HG02623 (cell line): ENCODE results near the gene FGR.

Experiments used
- ATAC-seq: cut with Tn5 transposase; IDR thresholded peaks from one replicate; pipeline ENCODE4 v1.9.1; 2021; ENCODE audit warnings: moderate library complexity; ENCODE audit not compliant: unreplicated experiment

The FGR gene

GRCh38 chr1:27590917-27591508 lies 44.0 kb downstream of the FGR start:
- ATAC-seq = no peak

GRCh38 chr1:27589841-27590426 lies 45.1 kb downstream of the FGR start:
- ATAC-seq = no peak

- no peak for ATAC-seq
Observed at GRCh38 chr1:27589441-27589840, 45.5 kb downstream of the FGR start.

GRCh38 chr1:27588256-27589232 lies 46.4 kb downstream of the FGR start:
- no peak for ATAC-seq

GRCh38 chr1:27585684-27586083 lies 49.3 kb downstream of the FGR start:
- ATAC-seq = no peak

GRCh38 chr1:27584453-27584852 lies 50.5 kb downstream of the FGR start:
- no peak for ATAC-seq

- ATAC-seq = no peak
Observed at GRCh38 chr1:27583479-27583878, 51.5 kb downstream of the FGR start.

GRCh38 chr1:27581823-27582243 lies 53.2 kb downstream of the FGR start:
- ATAC-seq = no peak

- no peak for ATAC-seq
Observed at GRCh38 chr1:27577504-27578188, 57.3 kb downstream of the FGR start.

- no peak for ATAC-seq
Observed at GRCh38 chr1:27576806-27577227, 58.2 kb downstream of the FGR start.

- ATAC-seq = no peak
Observed at GRCh38 chr1:27575840-27576331, 59.1 kb downstream of the FGR start.

- no peak for ATAC-seq
Observed at GRCh38 chr1:27574871-27575831, 59.8 kb downstream of the FGR start.

GRCh38 chr1:27574001-27574781 lies 60.8 kb downstream of the FGR start:
- ATAC-seq = no peak

GRCh38 chr1:27572679-27573426 lies 62.1 kb downstream of the FGR start:
- no peak for ATAC-seq

GRCh38 chr1:27572019-27572678 lies 62.8 kb downstream of the FGR start:
- ATAC-seq = no peak

GRCh38 chr1:27571439-27572018 lies 63.5 kb downstream of the FGR start:
- ATAC-seq = no peak

GRCh38 chr1:27570784-27571183 lies 64.2 kb downstream of the FGR start:
- ATAC-seq = no peak

- no peak for ATAC-seq
Observed at GRCh38 chr1:27570356-27570755, 64.6 kb downstream of the FGR start.
